GM23338 (cell line): ENCODE results near the gene MARCHF2. TPM values are rescaled to one million over a fixed set of nuclear protein-coding genes. Genes with fewer than 3 reads are reported as not detected.

ENCODE experiments used
- ATAC-seq: fragments of 200-7000 bp; cut with Tn5 transposase; 3 replicates; pipeline ENCODE4 v1.9.1; 2020
- DNase-seq: peaks from one replicate; pipeline ENCODE4 v3.0.0-alpha.2; 2015; ENCODE audit warnings: low spot score
- H2AFZ ChIP-seq: fragments of 200-600 bp; sonication (generic); 2 replicates; pipeline ENCODE4 v1.8.0; 2016; ENCODE audit warnings: antibody characterized with exemption, mild to moderate bottlenecking, moderate library complexity
- H3F3A ChIP-seq: fragments of 200-600 bp; sonication (generic); replicated peaks from 2 replicates; pipeline ENCODE4 v1.8.0; 2017; ENCODE audit warnings: antibody characterized with exemption, mixed run types, low read depth
- H3K27ac ChIP-seq: fragments of 200-600 bp; sonication (generic); 2 replicates; pipeline ENCODE4 v1.6.1; 2016; ENCODE audit warnings: low read depth
- H3K27me3 ChIP-seq: fragments of 200-600 bp; sonication (generic); 2 replicates; pipeline ENCODE4 v1.8.0; 2016; ENCODE audit warnings: mild to moderate bottlenecking, mixed run types, moderate library complexity; ENCODE audit not compliant: insufficient read depth
- H3K36me3 ChIP-seq: fragments of 200-600 bp; sonication (generic); 2 replicates; pipeline ENCODE4 v1.8.0; 2016; ENCODE audit warnings: mild to moderate bottlenecking; ENCODE audit not compliant: insufficient read depth
- H3K4me1 ChIP-seq: fragments of 200-600 bp; sonication (generic); 2 replicates; pipeline ENCODE4 v1.8.0; 2016; ENCODE audit warnings: mild to moderate bottlenecking, moderate library complexity; ENCODE audit not compliant: insufficient read depth
- H3K4me2 ChIP-seq: fragments of 200-600 bp; sonication (generic); 2 replicates; pipeline ENCODE4 v1.7.1; 2017; ENCODE audit warnings: mixed run types
- H3K4me3 ChIP-seq: fragments of 200-600 bp; sonication (generic); 2 replicates; pipeline ENCODE4 v1.6.1; 2016; ENCODE audit warnings: mixed run types
- H3K79me2 ChIP-seq: fragments of 200-600 bp; sonication (generic); replicated peaks from 2 replicates; pipeline ENCODE4 v1.8.0; 2017; ENCODE audit warnings: mild to moderate bottlenecking; ENCODE audit not compliant: insufficient read depth
- H3K9me2 ChIP-seq: fragments of 200-600 bp; sonication (generic); 2 replicates; pipeline ENCODE4 v1.8.0; 2017; ENCODE audit not compliant: insufficient read depth
- H4K20me1 ChIP-seq: fragments of 200-600 bp; sonication (generic); replicated peaks from 2 replicates; pipeline ENCODE4 v1.8.0; 2017; ENCODE audit warnings: mild to moderate bottlenecking; ENCODE audit not compliant: insufficient read depth
- H3K27ac Mint-ChIP-seq: 2 replicates; pipeline ENCODE4 v1.8.0; 2020; ENCODE audit warnings: inconsistent platforms, mild to moderate bottlenecking, moderate library complexity, mixed read lengths
- H3K27me3 Mint-ChIP-seq: 3 replicates; pipeline ENCODE4 v1.8.0; 2022; ENCODE audit warnings: low read depth, mild to moderate bottlenecking, moderate library complexity, mixed read lengths, inconsistent platforms; ENCODE audit not compliant: insufficient read depth, poor library complexity
- H3K36me3 Mint-ChIP-seq: 3 replicates; pipeline ENCODE4 v1.8.0; 2021; ENCODE audit warnings: low read depth, mild to moderate bottlenecking, inconsistent platforms, moderate library complexity, mixed read lengths
- H3K4me1 Mint-ChIP-seq: 3 replicates; pipeline ENCODE4 v1.8.0; 2020; ENCODE audit warnings: mild to moderate bottlenecking, inconsistent platforms, mixed read lengths
- H3K4me3 Mint-ChIP-seq: 3 replicates; pipeline ENCODE4 v1.8.0; 2021; ENCODE audit warnings: moderate library complexity, mild to moderate bottlenecking, inconsistent platforms, mixed read lengths
- H3K9me3 Mint-ChIP-seq: 3 replicates; pipeline ENCODE4 v1.8.0; 2020; ENCODE audit warnings: moderate library complexity, mild to moderate bottlenecking, inconsistent platforms, mixed read lengths
- CREB1 ChIP-seq: fragments of 250-450 bp; sonication (Bioruptor Pico); IDR thresholded peaks from 2 replicates; pipeline ENCODE4 v1.5.0; 2020; ENCODE audit warnings: low read depth, mild to moderate bottlenecking, moderate library complexity
- CTCF ChIP-seq, 2 experiments: fragments of 200-600 bp in 1 of 2; sonication (generic) in 1 of 2; conservative IDR thresholded peaks; 2 replicates each; pipeline versions ENCODE4 v1.5.1 to v1.6.1; 2016 to 2017; ENCODE audit warnings: antibody characterized with exemption in 2 of 2, low read depth in 2 of 2, mild to moderate bottlenecking in 2 of 2, moderate library complexity in 1 of 2
- ETS1 ChIP-seq: IDR thresholded peaks from 2 replicates; pipeline ENCODE4 v1.6.1; 2016; ENCODE audit warnings: antibody characterized with exemption
- EZH2 ChIP-seq: fragments of 200-600 bp; sonication (generic); IDR thresholded peaks from one replicate; pipeline ENCODE4 v1.8.0; 2017; ENCODE audit warnings: antibody characterized with exemption, mild to moderate bottlenecking, low read depth; ENCODE audit not compliant: unreplicated experiment
- EZH2phosphoT487 ChIP-seq: fragments of 200-600 bp; sonication (generic); IDR thresholded peaks from one replicate; pipeline ENCODE4 v1.8.1; 2018; ENCODE audit warnings: antibody characterized with exemption; ENCODE audit not compliant: unreplicated experiment
- JUNB ChIP-seq: IDR thresholded peaks from one replicate; pipeline ENCODE4 v1.6.1; 2016; ENCODE audit warnings: antibody characterized with exemption; ENCODE audit not compliant: unreplicated experiment
- NANOG ChIP-seq: IDR thresholded peaks from 2 replicates; pipeline ENCODE4 v1.6.1; 2016; ENCODE audit warnings: antibody characterized with exemption, borderline replicate concordance
- POLR2AphosphoS5 ChIP-seq: IDR thresholded peaks from 2 replicates; pipeline ENCODE4 v1.6.1; 2016; ENCODE audit warnings: antibody characterized with exemption, low read depth
- REST ChIP-seq: IDR thresholded peaks from one replicate; pipeline ENCODE4 v1.6.1; 2018; ENCODE audit warnings: antibody characterized with exemption; ENCODE audit not compliant: unreplicated experiment
- STAT1 ChIP-seq: IDR thresholded peaks from one replicate; pipeline ENCODE4 v1.6.1; 2016; ENCODE audit warnings: antibody characterized with exemption; ENCODE audit not compliant: unreplicated experiment
- ZNF114 ChIP-seq: fragments of 250-450 bp; sonication (Bioruptor Pico); IDR thresholded peaks from 2 replicates; pipeline ENCODE4 v1.5.0; 2020; ENCODE audit warnings: mild to moderate bottlenecking, moderate library complexity
- ZNF331 ChIP-seq: fragments of 250-450 bp; sonication (Bioruptor Pico); IDR thresholded peaks from 2 replicates; pipeline ENCODE4 v1.5.0; 2020; ENCODE audit warnings: low read depth, mild to moderate bottlenecking, moderate library complexity
- ZNF462 ChIP-seq: fragments of 250-450 bp; sonication (Bioruptor Pico); IDR thresholded peaks from 2 replicates; pipeline ENCODE4 v1.5.0; 2020; ENCODE audit warnings: mild to moderate bottlenecking, moderate library complexity
- polyA plus RNA-seq: library from polyadenylated mRNA; unstranded; fragments of >200 nt; fragmentation: Nextera tagmentation; extraction: Ambion mirVana; gene quantifications from 2 replicates; pipeline ENCODE4 v1.2.1, GENCODE V29; 2016
- total RNA-seq: library from RNA; depleted of rRNA; stranded (reverse); fragments of >200 nt; shearing (Covaris generic); gene quantifications from 2 replicates; pipeline ENCODE4 v1.2.3, GENCODE V29; 2014

Gene MARCHF2
- total and polyA plus RNA-seq, 2 experiments from 2014 or later: 18.9 to 50.1 TPM

GRCh38 chr19:8478598-8478997 is 65.5 kb downstream of the MARCHF2 start:
- DNase-seq: no peak
- Histone ChIP-seq H3K27ac (peak overlapping the region; percentile 83), H3K27me3 (no peaks in the 10 kb centered on the region), H2AFZ (no peak overlapping the region), H3K4me2 (no peak overlapping the region), H3K4me3 (no peak overlapping the region), H4K20me1 (peaks cover 95% of the 10 kb centered on the region), H3F3A (peaks cover 56% of the 10 kb centered on the region), H3K9me2 (no peaks in the 10 kb centered on the region), H3K4me1 (no peaks in the 10 kb centered on the region), H3K36me3 (peaks cover 70% of the 10 kb centered on the region), H3K79me2 (peaks cover 100% of the 10 kb centered on the region)
- TF ChIP-seq JUNB: no peak
- TF ChIP-seq POLR2AphosphoS5: no peak
- no peak for TF ChIP-seq ZNF331 (CRISPR knock-in tag)
- no peak for TF ChIP-seq EZH2
- TF ChIP-seq EZH2phosphoT487: no peak
- no peak for TF ChIP-seq REST
- no peak for TF ChIP-seq ZNF114 (CRISPR knock-in tag)
- TF ChIP-seq ZNF462 (CRISPR knock-in tag): no peak
- no peak for TF ChIP-seq STAT1
- no peak for TF ChIP-seq CTCF (conservative IDR thresholded peaks at IDR 0.05; ENCODE audit: low read depth in 2 of 2)
- no peak for TF ChIP-seq ETS1
- TF ChIP-seq NANOG: no peak
- TF ChIP-seq CREB1 (CRISPR knock-in tag): no peak
- Mint-ChIP-seq H3K27ac (no peak overlapping the region), H3K4me3 (no peak overlapping the region), H3K36me3 (peaks cover 89% of the 10 kb centered on the region), H3K9me3 (no peaks in the 10 kb centered on the region; the same call in 2 of the 3 replicates), H3K4me1 (peaks cover 11% of the 10 kb centered on the region), H3K27me3 (peaks cover 7% of the 10 kb centered on the region)
- no peak for ATAC-seq
